Gastrocnemius medialis (tissue), 4 donors: ENCODE measurements around the gene LONRF2. TPM values are rescaled to one million over a fixed set of nuclear protein-coding genes. Genes with fewer than 3 reads are reported as not detected.
"Not testable (repeated sequence)": the region's sequence is repeated elsewhere in the genome, so short reads cannot be mapped to it uniquely, and the experiment has no call there.

ENCODE experiments used
- ATAC-seq, 2 donors: fragments of 150-250 bp; one replicate each; pipeline ENCODE4 v1.9.1; 2016
- DNase-seq, 2 donors: peaks; one replicate each; pipeline ENCODE4 v3.0.0-alpha.2; 2019
- H3K27ac ChIP-seq, 4 donors: fragments of 200-600 bp; sonication (generic); 1 replicate in 1 of 4; 2 replicates in 3 of 4; pipeline ENCODE4 v1.5.1; 2016 to 2018; ENCODE audit warnings: mild to moderate bottlenecking in 2 of 4, moderate library complexity in 1 of 4
- H3K27me3 ChIP-seq, 3 donors: fragments of 200-600 bp; sonication (generic) in 2 of 3; 1 replicate in 1 of 3; 2 replicates in 2 of 3; pipeline versions ENCODE4 v1.5.1 to v1.6.0; 2016 to 2019; ENCODE audit warnings: mild to moderate bottlenecking in 1 of 3, moderate library complexity in 1 of 3
- H3K36me3 ChIP-seq, 2 donors: fragments of 200-600 bp; sonication (generic) in 1 of 2; one replicate each; pipeline ENCODE4 v1.5.1; 2017 to 2018
- H3K4me1 ChIP-seq, 2 donors: fragments of 200-600 bp; sonication (generic) in 1 of 2; one replicate each; pipeline ENCODE4 v1.5.1; 2016 to 2017; ENCODE audit warnings: mild to moderate bottlenecking in 2 of 2
- H3K4me3 ChIP-seq, 4 donors: fragments of 200-600 bp; sonication (generic) in 3 of 4; 1 replicate in 1 of 4; 2 replicates in 3 of 4; pipeline ENCODE4 v1.5.1; 2016 to 2019; ENCODE audit warnings: mild to moderate bottlenecking in 2 of 4
- H3K9me3 ChIP-seq, 3 donors: fragments of 200-600 bp; sonication (generic) in 2 of 3; 1 replicate in 1 of 3; 2 replicates in 2 of 3; pipeline ENCODE4 v1.5.1; 2016 to 2019
- CTCF ChIP-seq, 5 experiments: fragments of 450-650 bp in 3 of 5; fragments of 200-600 bp in 2 of 5; sonication (generic) in 2 of 5; IDR thresholded peaks in 4 of 5; conservative IDR thresholded peaks in 1 of 5; 1 replicate in 4 of 5; 2 replicates in 1 of 5; pipeline ENCODE4 v1.5.1; 2016 to 2019; ENCODE audit warnings: antibody characterized with exemption in 5 of 5, mild to moderate bottlenecking in 3 of 5, moderate library complexity in 3 of 5
- POLR2A ChIP-seq, 2 donors: fragments of 450-650 bp; IDR thresholded peaks; one replicate each; pipeline ENCODE4 v1.6.1; 2017; ENCODE audit warnings: antibody characterized with exemption in 2 of 2, mild to moderate bottlenecking in 2 of 2, moderate library complexity in 2 of 2
- in situ Hi-C, 4 donors: fragments of 200-750 bp; cut with MboI; loops; one replicate each; pipeline versions ENCODE4 v1.15.0 to v1.8.0; 2017; ENCODE audit warnings: low sequenced_read_pairs in 4 of 4
- intact Hi-C: fragments of 100-400 bp; cut with DNase I; formaldehyde crosslinking; loops from one replicate; pipeline ENCODE4 v1.15.1; 2023; ENCODE audit warnings: low total_unique reads
- total RNA-seq, 4 donors: library from RNA; depleted of rRNA; stranded (reverse); fragments of >200 nt; gene quantifications; one replicate each; pipeline versions ENCODE4 v1.1.0 to v1.2.3, GENCODE V29; 2016

Gene LONRF2
- total RNA-seq, 4 donors from 2014 or later, result 5.0 to 8.8 (median 7.6) TPM

- no peaks in the 10 kb centered on the region for H3K27me3 ChIP-seq
- H3K27ac ChIP-seq, result no peak overlapping the region
- ATAC-seq (no peak), DNase-seq (no peak)
- H3K36me3 ChIP-seq, result no peaks in the 10 kb centered on the region
- H3K9me3 ChIP-seq, result no peaks in the 10 kb centered on the region
- no peak overlapping the region for H3K4me3 ChIP-seq
- in situ Hi-C loops, result no loop called here
- intact Hi-C loops, result no loop called here
- H3K4me1 ChIP-seq, result no peaks in the 10 kb centered on the region
- TF ChIP-seq CTCF (IDR thresholded peaks at IDR 0.05 in 4 of 5, conservative IDR thresholded peaks at IDR 0.05 in 1 of 5) (no peak), POLR2A (IDR thresholded peaks at IDR 0.05) (no peak)
These were observed 36.3 kb upstream of the LONRF2 start for GRCh38 chr2:100358554-100358953.

GRCh38 chr2:100352521-100352920 lies 30.2 kb upstream of the LONRF2 start:
- no peak for TF ChIP-seq CTCF (IDR thresholded peaks at IDR 0.05 in 4 of 5, conservative IDR thresholded peaks at IDR 0.05 in 1 of 5)
- no peak for TF ChIP-seq POLR2A (IDR thresholded peaks at IDR 0.05)
- Histone ChIP-seq H3K27ac (no peak overlapping the region), H3K27me3 (no peaks in the 10 kb centered on the region), H3K36me3 (no peaks in the 10 kb centered on the region), H3K4me3 (no peak overlapping the region), H3K9me3 (no peaks in the 10 kb centered on the region), H3K4me1 (no peaks in the 10 kb centered on the region)
- DNase-seq (no peak), ATAC-seq (no peak)
- intact Hi-C loops, result no loop called here
- in situ Hi-C loops, result no loop called here

- intact Hi-C loops (no loop called here), in situ Hi-C loops (no loop called here)
- TF ChIP-seq POLR2A (IDR thresholded peaks at IDR 0.05) (no peak), CTCF (IDR thresholded peaks at IDR 0.05 in 4 of 5, conservative IDR thresholded peaks at IDR 0.05 in 1 of 5) (no peak)
- no peaks in the 10 kb centered on the region for H3K27me3 ChIP-seq
- DNase-seq (no peak), ATAC-seq (no peak)
- no peaks in the 10 kb centered on the region for H3K4me1 ChIP-seq
- H3K36me3 ChIP-seq, result no peaks in the 10 kb centered on the region
- no peak overlapping the region for H3K27ac ChIP-seq
- H3K4me3 ChIP-seq, result no peak overlapping the region
- no peaks in the 10 kb centered on the region for H3K9me3 ChIP-seq
These were observed 28.4 kb upstream of the LONRF2 start for GRCh38 chr2:100350661-100351185.

- H3K4me3 ChIP-seq, ATAC-seq, in situ Hi-C loops, H3K36me3 ChIP-seq, intact Hi-C loops, H3K4me1 ChIP-seq, H3K9me3 ChIP-seq, DNase-seq, H3K27ac ChIP-seq, H3K27me3 ChIP-seq: not testable (repeated sequence)
These were observed 22.8 kb upstream of the LONRF2 start for GRCh38 chr2:100345144-100345543.

GRCh38 chr2:100344433-100344832 lies 22.1 kb upstream of the LONRF2 start:
- TF ChIP-seq CTCF (IDR thresholded peaks at IDR 0.05 in 4 of 5, conservative IDR thresholded peaks at IDR 0.05 in 1 of 5) (no peak), POLR2A (IDR thresholded peaks at IDR 0.05) (no peak)
- DNase-seq, result no peak
- in situ Hi-C loops, result no loop called here
- ATAC-seq, result no peak
- Histone ChIP-seq H3K4me1 (no peaks in the 10 kb centered on the region), H3K27ac (no peak overlapping the region), H3K36me3 (no peaks in the 10 kb centered on the region), H3K4me3 (no peak overlapping the region), H3K27me3 (peaks cover 0 to 10% (median 0%) of the 10 kb centered on the region in 3 donors), H3K9me3 (no peaks in the 10 kb centered on the region)
- intact Hi-C loops, result no loop called here

- intact Hi-C loops, DNase-seq, in situ Hi-C loops, H3K36me3 ChIP-seq, H3K27ac ChIP-seq, H3K4me3 ChIP-seq, H3K9me3 ChIP-seq, H3K4me1 ChIP-seq, ATAC-seq, H3K27me3 ChIP-seq: not testable (repeated sequence)
These were observed 20.2 kb upstream of the LONRF2 start for GRCh38 chr2:100342466-100342865.
